Stomach smooth muscle (tissue), 2 donors: ENCODE results near the gene CTBP2.

Source experiments
- H3K27ac ChIP-seq: one replicate; pipeline ENCODE4 v1.7.0; 2013; ENCODE audit warnings: mild to moderate bottlenecking, low read length, inconsistent platforms
- H3K27me3 ChIP-seq, 2 donors: one replicate each; pipeline ENCODE4 v1.7.0; 2013; ENCODE audit warnings: low read length in 2 of 2; ENCODE audit not compliant: insufficient read depth in 2 of 2, control insufficient read depth in 1 of 2
- H3K36me3 ChIP-seq, 2 donors: one replicate each; pipeline ENCODE4 v1.7.0; 2013; ENCODE audit warnings: low read length in 2 of 2; ENCODE audit not compliant: control insufficient read depth in 2 of 2, insufficient read depth in 2 of 2
- H3K4me1 ChIP-seq: one replicate; pipeline ENCODE4 v1.7.0; 2013; ENCODE audit warnings: low read length; ENCODE audit not compliant: control insufficient read depth, insufficient read depth
- H3K4me3 ChIP-seq, 2 donors: one replicate each; pipeline ENCODE4 v1.7.0; 2013; ENCODE audit warnings: low read length in 2 of 2
- H3K9ac ChIP-seq, 2 donors: one replicate each; pipeline ENCODE4 v1.7.0; 2013; ENCODE audit warnings: low read length in 2 of 2, mild to moderate bottlenecking in 1 of 2
- H3K9me3 ChIP-seq, 2 donors: one replicate each; pipeline ENCODE4 v1.7.0; 2013; ENCODE audit warnings: low read length in 2 of 2; ENCODE audit not compliant: control insufficient read depth in 2 of 2
- donor health status: healthy.
- donor health status: Pancreatic carcinoma.

CTBP2 gene

GRCh38 chr10:125016611-125017202 lies 143.7 kb downstream of the CTBP2 start:
- H3K4me1 ChIP-seq: peaks cover 58% of the 10 kb centered on the region
- peak overlapping the region; percentile 64 for H3K27ac ChIP-seq
- no peak overlapping the region for H3K9ac ChIP-seq
- H3K4me3 ChIP-seq: peak overlapping the region in 1 of 2 donors; percentile 15
- H3K9me3 ChIP-seq: no peaks in the 10 kb centered on the region
- no peaks in the 10 kb centered on the region for H3K27me3 ChIP-seq
- peaks cover 3 to 17% of the 10 kb centered on the region in 2 donors for H3K36me3 ChIP-seq

DNA sequence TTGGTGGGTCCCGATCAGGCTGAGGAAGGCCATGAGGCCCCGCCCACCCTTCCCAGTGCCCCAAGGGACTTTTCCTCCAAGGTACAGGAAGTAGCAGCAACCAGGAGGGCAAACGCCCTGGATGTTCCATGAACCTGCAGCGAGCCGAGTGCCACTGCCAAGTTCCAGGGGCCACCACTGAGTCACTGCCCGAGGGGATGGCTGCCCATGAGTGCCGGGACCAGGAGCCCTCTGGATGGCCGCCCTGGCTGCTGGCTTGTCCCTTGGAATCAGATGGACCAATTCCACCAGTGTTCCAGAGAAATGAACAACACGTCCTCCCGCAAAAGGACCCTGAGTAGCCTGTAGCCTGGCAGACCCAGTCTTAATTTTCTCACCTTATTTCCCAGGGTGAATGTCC lies 144.2 kb downstream of the CTBP2 start:
- Histone ChIP-seq H3K9me3 (no peaks in the 10 kb centered on the region), H3K9ac (no peak overlapping the region), H3K36me3 (peaks cover 3 to 17% of the 10 kb centered on the region in 2 donors), H3K4me3 (peak overlapping the region in 1 of 2 donors; percentile 15), H3K27ac (peak overlapping the region; percentile 64), H3K4me1 (peaks cover 64% of the 10 kb centered on the region), H3K27me3 (no peaks in the 10 kb centered on the region)

GRCh38 chr10:125015356-125015944 lies 144.9 kb downstream of the CTBP2 start:
- Histone ChIP-seq H3K27ac (peak overlapping the region; percentile 64), H3K9me3 (no peaks in the 10 kb centered on the region), H3K4me1 (peaks cover 64% of the 10 kb centered on the region), H3K4me3 (no peak overlapping the region), H3K9ac (no peak overlapping the region), H3K36me3 (peaks cover 3 to 14% of the 10 kb centered on the region in 2 donors), H3K27me3 (no peaks in the 10 kb centered on the region)

DNA sequence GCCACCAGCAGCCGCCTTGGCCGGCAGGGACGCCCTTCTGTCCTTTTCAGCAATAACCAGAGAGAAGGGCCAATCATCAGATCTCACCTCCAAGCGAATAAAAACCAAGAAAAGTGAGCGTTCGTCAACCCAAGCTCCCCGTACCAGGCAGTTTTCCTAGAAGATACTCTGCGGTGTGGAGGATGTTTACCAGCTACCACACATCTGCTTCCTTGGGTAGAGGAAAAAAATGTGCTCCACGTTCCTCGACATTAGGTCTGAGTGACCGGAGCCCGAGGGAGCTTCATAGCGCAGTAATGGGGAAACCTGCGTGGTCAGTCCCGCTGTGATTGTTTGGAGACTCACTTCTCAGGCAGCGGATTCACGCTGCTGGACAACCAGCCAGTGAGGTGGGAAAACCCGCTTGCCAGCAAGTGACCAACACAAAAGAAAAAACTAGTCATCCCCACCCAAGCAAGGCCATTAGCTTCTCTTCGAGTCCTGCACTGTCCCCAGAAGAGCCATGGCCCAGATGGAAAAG lies 145.5 kb downstream of the CTBP2 start:
- Histone ChIP-seq H3K27ac (no peak overlapping the region), H3K9ac (no peak overlapping the region), H3K4me1 (peaks cover 67% of the 10 kb centered on the region), H3K4me3 (no peak overlapping the region), H3K27me3 (no peaks in the 10 kb centered on the region), H3K9me3 (no peaks in the 10 kb centered on the region), H3K36me3 (peaks cover 3 to 14% of the 10 kb centered on the region in 2 donors)

DNA sequence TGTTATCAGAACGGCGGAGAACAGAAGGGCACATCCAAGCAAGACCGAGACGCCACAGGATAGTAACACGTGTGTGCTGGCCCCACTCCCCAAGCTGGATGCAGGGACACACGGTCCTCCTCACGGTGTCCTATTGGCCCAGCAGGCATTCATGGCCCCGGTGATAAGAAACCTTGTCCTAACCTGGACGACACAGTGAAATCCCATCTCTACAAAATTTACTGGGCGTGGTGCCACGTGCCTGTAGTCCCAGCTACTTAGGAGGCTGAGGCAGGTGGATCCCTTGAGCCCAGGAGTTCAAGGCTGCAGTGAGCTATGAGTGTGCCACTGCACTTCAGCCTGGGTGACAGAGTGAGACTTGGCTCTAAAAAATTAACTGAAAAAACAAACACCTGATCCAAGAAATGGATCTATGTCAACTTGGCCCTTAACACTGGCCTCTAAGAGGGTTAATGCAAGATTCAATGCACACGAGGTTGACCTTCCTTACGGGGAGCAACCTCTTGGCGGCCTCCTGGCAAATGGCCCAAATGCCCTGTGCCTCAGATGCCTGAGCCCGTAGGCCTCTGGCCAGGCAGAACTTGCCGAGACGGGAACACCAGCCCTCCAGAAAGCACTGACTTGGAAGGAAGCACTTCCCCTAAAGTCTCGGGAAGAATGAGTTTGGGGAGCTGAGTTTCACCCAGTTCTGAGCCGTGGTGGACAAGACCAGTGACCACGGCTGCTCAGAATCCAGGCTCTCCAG lies 146.1 kb downstream of the CTBP2 start:
- H3K9ac ChIP-seq: no peak overlapping the region
- no peak overlapping the region for H3K4me3 ChIP-seq
- H3K27ac ChIP-seq: no peak overlapping the region
- H3K9me3 ChIP-seq: no peaks in the 10 kb centered on the region
- H3K36me3 ChIP-seq: peaks cover 3 to 12% of the 10 kb centered on the region in 2 donors
- no peaks in the 10 kb centered on the region for H3K27me3 ChIP-seq
- H3K4me1 ChIP-seq: peaks cover 74% of the 10 kb centered on the region

GRCh38 chr10:125013529-125013872 lies 146.9 kb downstream of the CTBP2 start:
- H3K27me3 ChIP-seq: no peaks in the 10 kb centered on the region

DNA sequence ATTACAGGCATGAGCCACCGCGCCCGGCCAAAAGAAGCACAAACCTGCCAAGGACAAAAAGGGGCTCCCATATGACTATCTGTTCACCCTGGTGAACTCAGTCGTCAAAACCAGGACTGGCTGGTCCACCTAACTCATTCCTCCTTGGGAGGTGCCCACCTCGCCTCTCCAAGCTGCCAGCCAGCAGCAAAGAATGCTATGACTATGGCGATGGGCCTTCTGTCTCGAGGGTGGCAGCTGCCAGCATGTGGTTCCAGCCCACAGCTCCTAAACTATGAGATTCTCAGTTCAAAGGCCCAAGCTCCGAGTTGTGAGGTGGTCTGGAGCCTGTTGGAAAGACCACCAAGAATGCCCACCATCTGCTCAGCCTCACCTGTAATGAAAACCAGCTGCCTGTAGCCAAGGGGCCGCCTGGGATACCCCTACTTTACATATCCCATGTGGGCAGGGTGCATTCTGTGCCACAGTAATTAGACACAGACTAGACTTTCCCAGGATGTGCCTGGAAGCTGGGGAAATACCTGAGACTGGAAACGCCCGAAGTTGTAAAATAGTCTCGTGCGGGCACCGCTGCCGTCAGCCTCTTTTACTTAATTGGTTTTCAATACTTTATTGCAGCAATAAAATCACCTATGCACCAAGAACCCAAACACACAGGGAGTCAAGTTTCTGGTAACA lies 147.4 kb downstream of the CTBP2 start:
- peak overlapping the region; percentile 49 for H3K27ac ChIP-seq
- H3K9me3 ChIP-seq: no peaks in the 10 kb centered on the region
- H3K4me1 ChIP-seq: peaks cover 78% of the 10 kb centered on the region
- peaks cover 3 to 12% of the 10 kb centered on the region in 2 donors for H3K36me3 ChIP-seq
- H3K27me3 ChIP-seq: no peaks in the 10 kb centered on the region
- no peak overlapping the region for H3K9ac ChIP-seq
- H3K4me3 ChIP-seq: no peak overlapping the region

More at GRCh38 chr10:125013529-125013872, 146.9 kb downstream of the CTBP2 start:
- H3K9ac ChIP-seq: no peak overlapping the region
- H3K36me3 ChIP-seq: peaks cover 3 to 12% of the 10 kb centered on the region in 2 donors
- peak overlapping the region; percentile 49 for H3K27ac ChIP-seq
- H3K4me3 ChIP-seq: no peak overlapping the region
- H3K4me1 ChIP-seq: peaks cover 75% of the 10 kb centered on the region
- H3K9me3 ChIP-seq: no peaks in the 10 kb centered on the region

- Histone ChIP-seq H3K27me3 (no peaks in the 10 kb centered on the region), H3K9ac (peak overlapping the region; percentile 42 to 43), H3K4me1 (peaks cover 76% of the 10 kb centered on the region), H3K4me3 (no peak overlapping the region), H3K27ac (peak overlapping the region; percentile 49), H3K9me3 (no peaks in the 10 kb centered on the region), H3K36me3 (peaks cover 3 to 12% of the 10 kb centered on the region in 2 donors)
Measured at GRCh38 chr10:125011926-125012705, 148.2 kb downstream of the CTBP2 start.

- H3K27ac ChIP-seq: peak overlapping the region; percentile 49
- H3K9me3 ChIP-seq: no peaks in the 10 kb centered on the region
- no peak overlapping the region for H3K4me3 ChIP-seq
- H3K9ac ChIP-seq: no peak overlapping the region
- H3K36me3 ChIP-seq: peaks cover 3 to 11% of the 10 kb centered on the region in 2 donors
- H3K4me1 ChIP-seq: peaks cover 76% of the 10 kb centered on the region
- no peaks in the 10 kb centered on the region for H3K27me3 ChIP-seq
Measured at GRCh38 chr10:125011171-125011925, 149.0 kb downstream of the CTBP2 start.
